ENCODE results near the gene ZNF613. TPM values are rescaled to one million over a fixed set of nuclear protein-coding genes. Genes with fewer than 3 reads are reported as not detected.
A peak's percentile ranks its signal among the peaks of the same experiment; 100 is the strongest.
"Not testable (repeated sequence)": the region's sequence is repeated elsewhere in the genome, so short reads cannot be mapped to it uniquely, and the experiment has no call there.

The ZNF613 gene
- total and polyA plus RNA-seq, 5 donors from 2014 or later, result 2.4 to 5.8 (median 4.7) TPM

- Histone ChIP-seq H3K4me3 (ENCODE audit: low read depth, low read length) (no peak overlapping the region), H3K4me1 (ENCODE audit: control insufficient read depth, insufficient read depth, low read length, poor library complexity, severe bottlenecking) (peaks cover 14% of the 10 kb centered on the region), H3K9me3 (ENCODE audit: control insufficient read depth in 2 of 2, low read length in 2 of 2) (peaks cover 60 to 72% of the 10 kb centered on the region in 2 experiments), H3K36me3 (ENCODE audit: control insufficient read depth, insufficient read depth, low read length) (peaks cover 51% of the 10 kb centered on the region), H3K27me3 (ENCODE audit: control insufficient read depth, insufficient read depth, low read length) (no peaks in the 10 kb centered on the region), H3K27ac (ENCODE audit: insufficient read depth, low read length, poor library complexity, severe bottlenecking) (no peak overlapping the region)
- Mint-ChIP-seq H3K36me3 (peaks cover 62% of the 10 kb centered on the region), H3K27me3 (peaks cover 12% of the 10 kb centered on the region), H3K4me3 (peak overlapping the region in 2 of 4 donors; percentile 19 to 95), H3K9me3 (peaks cover 6 to 69% (median 21%) of the 10 kb centered on the region in 7 donors), H3K4me1 (peaks cover 6 to 25% (median 17%) of the 10 kb centered on the region in 4 donors), H3K27ac (no peak overlapping the region)
- no peak for ATAC-seq (ENCODE audit: low read depth in 2 of 2)
- DNase-seq, result no peak
These were observed 25.4 kb upstream of the ZNF613 start for GRCh38 chr19:51901860-51902259.

GRCh38 chr19:51903192-51903591, 24.1 kb upstream of the ZNF613 start:
- Histone ChIP-seq H3K27ac (ENCODE audit: insufficient read depth, low read length, poor library complexity, severe bottlenecking) (no peak overlapping the region), H3K4me3 (ENCODE audit: low read depth, low read length) (peak overlapping the region; percentile 26), H3K9me3 (ENCODE audit: control insufficient read depth in 2 of 2, low read length in 2 of 2) (peaks cover 53 to 63% of the 10 kb centered on the region in 2 experiments), H3K27me3 (ENCODE audit: control insufficient read depth, insufficient read depth, low read length) (no peaks in the 10 kb centered on the region), H3K36me3 (ENCODE audit: control insufficient read depth, insufficient read depth, low read length) (peaks cover 38% of the 10 kb centered on the region), H3K4me1 (ENCODE audit: control insufficient read depth, insufficient read depth, low read length, poor library complexity, severe bottlenecking) (peaks cover 14% of the 10 kb centered on the region)
- peaks cover 6 to 23% (median 17%) of the 10 kb centered on the region in 4 donors for H3K4me1 Mint-ChIP-seq
- H3K27me3 Mint-ChIP-seq, result peaks cover 17% of the 10 kb centered on the region
- peak overlapping the region; percentile 64 to 99 (median 97) for H3K4me3 Mint-ChIP-seq
- DNase-seq (no peak), ATAC-seq (ENCODE audit: low read depth in 2 of 2) (no peak)
- H3K9me3 Mint-ChIP-seq, result peaks cover 9 to 68% (median 23%) of the 10 kb centered on the region in 7 donors
- H3K27ac Mint-ChIP-seq, result peak overlapping the region in 1 of 3 donors; percentile 31
- peaks cover 59% of the 10 kb centered on the region for H3K36me3 Mint-ChIP-seq

- H3K9me3 Mint-ChIP-seq, result peaks cover 9 to 70% (median 23%) of the 10 kb centered on the region in 7 donors
- H3K27me3 ChIP-seq (ENCODE audit: control insufficient read depth, insufficient read depth, low read length), result no peaks in the 10 kb centered on the region
- peak within 1 kb of the TSS; percentile 87 for H3K4me3 ChIP-seq (ENCODE audit: low read depth, low read length)
- peaks cover 6 to 23% (median 16%) of the 10 kb centered on the region in 4 donors for H3K4me1 Mint-ChIP-seq
- H3K27me3 Mint-ChIP-seq, result peaks cover 17% of the 10 kb centered on the region
- peak within 1 kb of the TSS; percentile 65 for H3K27ac ChIP-seq (ENCODE audit: insufficient read depth, low read length, poor library complexity, severe bottlenecking)
- ATAC-seq (ENCODE audit: low read depth in 2 of 2), result peak; percentile 93 to 97
- H3K4me1 ChIP-seq (ENCODE audit: control insufficient read depth, insufficient read depth, low read length, poor library complexity, severe bottlenecking), result peaks cover 14% of the 10 kb centered on the region
- H3K36me3 Mint-ChIP-seq, result peaks cover 50% of the 10 kb centered on the region
- peak; percentile 56 to 88 (median 79) for DNase-seq
- H3K27ac Mint-ChIP-seq, result peak within 1 kb of the TSS; percentile 93 to 98 (median 93)
- H3K4me3 Mint-ChIP-seq, result peak within 1 kb of the TSS; percentile 95 to 100 (median 99)
- peaks cover 24% of the 10 kb centered on the region for H3K36me3 ChIP-seq (ENCODE audit: control insufficient read depth, insufficient read depth, low read length)
- H3K9me3 ChIP-seq (ENCODE audit: control insufficient read depth in 2 of 2, low read length in 2 of 2), result peaks cover 46 to 57% of the 10 kb centered on the region in 2 experiments
These were observed 22.7 kb upstream of the ZNF613 start, which contains the start of gene ZNF649 for GRCh38 chr19:51904331-51905165. Gene ZNF649 (minus strand): TSS chr19:51905017. CDS start chr19:51900107, 4,910 bp downstream.

- DNase-seq (no peak), ATAC-seq (ENCODE audit: low read depth in 2 of 2) (no peak)
- Histone ChIP-seq H3K27me3 (ENCODE audit: control insufficient read depth, insufficient read depth, low read length) (no peaks in the 10 kb centered on the region), H3K4me1 (ENCODE audit: control insufficient read depth, insufficient read depth, low read length, poor library complexity, severe bottlenecking) (peaks cover 14% of the 10 kb centered on the region), H3K9me3 (ENCODE audit: control insufficient read depth in 2 of 2, low read length in 2 of 2) (peaks cover 42 to 57% of the 10 kb centered on the region in 2 experiments), H3K27ac (ENCODE audit: insufficient read depth, low read length, poor library complexity, severe bottlenecking) (peak overlapping the region; percentile 65), H3K36me3 (ENCODE audit: control insufficient read depth, insufficient read depth, low read length) (peaks cover 17% of the 10 kb centered on the region), H3K4me3 (ENCODE audit: low read depth, low read length) (peak overlapping the region; percentile 87)
- peak overlapping the region; percentile 95 to 100 (median 99) for H3K4me3 Mint-ChIP-seq
- H3K27me3 Mint-ChIP-seq, result peaks cover 17% of the 10 kb centered on the region
- peaks cover 43% of the 10 kb centered on the region for H3K36me3 Mint-ChIP-seq
- H3K9me3 Mint-ChIP-seq, result peaks cover 9 to 68% (median 26%) of the 10 kb centered on the region in 7 donors
- peaks cover 6 to 23% (median 16%) of the 10 kb centered on the region in 4 donors for H3K4me1 Mint-ChIP-seq
- H3K27ac Mint-ChIP-seq, result peak overlapping the region; percentile 93 to 98 (median 93)
These were observed 22.1 kb upstream of the ZNF613 start for GRCh38 chr19:51905206-51905605.

GRCh38 chr19:51905639-51906038, 21.6 kb upstream of the ZNF613 start:
- H3K4me3 Mint-ChIP-seq, result peak overlapping the region in 3 of 4 donors; percentile 32 to 99 (median 73)
- H3K4me1 Mint-ChIP-seq, result peaks cover 6 to 23% (median 16%) of the 10 kb centered on the region in 4 donors
- peaks cover 13% of the 10 kb centered on the region for H3K36me3 ChIP-seq (ENCODE audit: control insufficient read depth, insufficient read depth, low read length)
- H3K9me3 ChIP-seq (ENCODE audit: control insufficient read depth in 2 of 2, low read length in 2 of 2), result peaks cover 38 to 57% of the 10 kb centered on the region in 2 experiments
- H3K27me3 ChIP-seq (ENCODE audit: control insufficient read depth, insufficient read depth, low read length); H3K4me3 ChIP-seq (ENCODE audit: low read depth, low read length); ATAC-seq (ENCODE audit: low read depth in 2 of 2); H3K27ac ChIP-seq (ENCODE audit: insufficient read depth, low read length, poor library complexity, severe bottlenecking); DNase-seq; H3K27ac Mint-ChIP-seq: not testable (repeated sequence)
- H3K27me3 Mint-ChIP-seq, result peaks cover 17% of the 10 kb centered on the region
- H3K9me3 Mint-ChIP-seq, result peaks cover 9 to 68% (median 29%) of the 10 kb centered on the region in 7 donors
- H3K36me3 Mint-ChIP-seq, result peaks cover 43% of the 10 kb centered on the region
- peaks cover 14% of the 10 kb centered on the region for H3K4me1 ChIP-seq (ENCODE audit: control insufficient read depth, insufficient read depth, low read length, poor library complexity, severe bottlenecking)

- H3K4me3 ChIP-seq (ENCODE audit: low read depth, low read length); H3K27me3 ChIP-seq (ENCODE audit: control insufficient read depth, insufficient read depth, low read length); ATAC-seq (ENCODE audit: low read depth in 2 of 2); H3K27ac Mint-ChIP-seq; H3K27ac ChIP-seq (ENCODE audit: insufficient read depth, low read length, poor library complexity, severe bottlenecking); DNase-seq: not testable (repeated sequence)
- Histone ChIP-seq H3K36me3 (ENCODE audit: control insufficient read depth, insufficient read depth, low read length) (peaks cover 11% of the 10 kb centered on the region), H3K4me1 (ENCODE audit: control insufficient read depth, insufficient read depth, low read length, poor library complexity, severe bottlenecking) (peaks cover 14% of the 10 kb centered on the region), H3K9me3 (ENCODE audit: control insufficient read depth in 2 of 2, low read length in 2 of 2) (peaks cover 36 to 57% of the 10 kb centered on the region in 2 experiments)
- Mint-ChIP-seq H3K9me3 (peaks cover 9 to 67% (median 31%) of the 10 kb centered on the region in 7 donors), H3K27me3 (peaks cover 17% of the 10 kb centered on the region), H3K36me3 (peaks cover 39% of the 10 kb centered on the region), H3K4me3 (peak overlapping the region in 2 of 4 donors; percentile 59 to 73), H3K4me1 (peaks cover 6 to 23% (median 16%) of the 10 kb centered on the region in 4 donors)
These were observed 21.2 kb upstream of the ZNF613 start for GRCh38 chr19:51906108-51906507.

GRCh38 chr19:51907981-51908380, 19.3 kb upstream of the ZNF613 start:
- not testable (repeated sequence) for H3K27me3 ChIP-seq (ENCODE audit: control insufficient read depth, insufficient read depth, low read length); ATAC-seq (ENCODE audit: low read depth in 2 of 2); H3K27ac ChIP-seq (ENCODE audit: insufficient read depth, low read length, poor library complexity, severe bottlenecking); H3K36me3 ChIP-seq (ENCODE audit: control insufficient read depth, insufficient read depth, low read length); H3K27ac Mint-ChIP-seq; DNase-seq; H3K4me3 ChIP-seq (ENCODE audit: low read depth, low read length)
- H3K27me3 Mint-ChIP-seq, result peaks cover 17% of the 10 kb centered on the region
- H3K36me3 Mint-ChIP-seq, result peaks cover 28% of the 10 kb centered on the region
- Histone ChIP-seq H3K9me3 (ENCODE audit: control insufficient read depth in 2 of 2, low read length in 2 of 2) (peaks cover 39 to 54% of the 10 kb centered on the region in 2 experiments), H3K4me1 (ENCODE audit: control insufficient read depth, insufficient read depth, low read length, poor library complexity, severe bottlenecking) (peaks cover 14% of the 10 kb centered on the region)
- peaks cover 9 to 66% (median 29%) of the 10 kb centered on the region in 7 donors for H3K9me3 Mint-ChIP-seq
- peaks cover 6 to 23% (median 15%) of the 10 kb centered on the region in 4 donors for H3K4me1 Mint-ChIP-seq
- H3K4me3 Mint-ChIP-seq, result peak overlapping the region in 1 of 4 donors; percentile 62

Measured in CD4-positive, CD25-positive, alpha-beta regulatory T cell (primary cell).